ENCODE measurements around the gene ELK3.

The ELK3 gene

DNA sequence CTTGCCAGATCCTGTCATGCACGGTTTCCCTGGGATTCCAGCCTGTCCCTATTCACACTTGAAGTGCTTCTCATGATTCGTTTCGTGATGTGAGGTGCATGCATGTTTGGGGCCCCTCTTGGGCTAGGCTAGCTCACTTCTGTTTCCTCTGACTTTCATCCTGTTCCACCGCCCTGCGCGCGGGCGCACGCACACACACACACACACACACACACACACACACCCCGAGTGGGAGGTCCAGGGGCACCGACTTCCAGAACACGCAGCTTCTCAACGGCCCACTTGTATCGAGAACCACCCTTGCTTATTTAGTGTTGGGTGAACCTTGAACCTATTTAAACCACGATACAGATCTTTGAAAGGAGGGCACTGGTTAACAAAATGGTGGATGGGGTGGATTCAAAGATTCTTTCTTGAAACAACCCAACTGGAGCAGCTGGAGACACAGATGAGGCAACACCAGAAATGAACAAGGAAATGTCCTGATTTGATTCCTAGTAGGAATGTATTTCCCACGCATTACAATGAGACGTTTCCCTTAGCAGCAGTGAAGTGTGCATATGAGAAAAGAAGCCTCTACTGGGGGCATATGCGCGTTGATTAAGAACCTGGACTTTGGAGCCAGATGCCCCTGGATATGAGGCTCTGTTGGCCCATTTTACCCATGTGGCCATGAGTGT, 16.3 kb downstream of the ELK3 start:
- peaks cover under 1 to 55% (median 9%) of the 10 kb centered on the region in 11 experiments; a peak in 19 of 22 replicates for H4K20me1 ChIP-seq
- H3K9ac ChIP-seq = peak overlapping the region; percentile 18 to 83 (median 72); a peak in 20 of 22 replicates
- peak overlapping the region; percentile 81 to 96 (median 90) for H3K4me2 ChIP-seq
- peaks cover 85 to 100% (median 99%) of the 10 kb centered on the region in 10 experiments for H3K4me1 ChIP-seq
- H3K27ac ChIP-seq = peak overlapping the region in 10 of 11 experiments; percentile 42 to 95 (median 89); a peak in 19 of 22 replicates
- H3K4me3 ChIP-seq = peak overlapping the region in 9 of 10 experiments; percentile 3 to 49 (median 33); a peak in 12 of 20 replicates
- peaks cover under 1 to 13% (median 8%) of the 10 kb centered on the region in 11 experiments; a peak in 15 of 22 replicates for H3K9me3 ChIP-seq (replicated peaks in 1 of 11)
- peaks cover 0 to 62% (median 18%) of the 10 kb centered on the region in 11 experiments; a peak in 15 of 22 replicates for H3K36me3 ChIP-seq
- no peaks in the 10 kb centered on the region for H3K27me3 ChIP-seq
- no peak for TF ChIP-seq Cebpa-rat (IDR thresholded peaks at IDR 0.05)

- Histone ChIP-seq H3K27me3 (no peaks in the 10 kb centered on the region), H3K4me1 (peaks cover 84 to 100% (median 95%) of the 10 kb centered on the region in 10 experiments), H3K9ac (peak overlapping the region in 9 of 11 experiments; percentile 37 to 83 (median 63); a peak in 17 of 22 replicates), H3K36me3 (peaks cover 0 to 62% (median 21%) of the 10 kb centered on the region in 11 experiments; a peak in 19 of 22 replicates), H3K27ac (peak overlapping the region in 10 of 11 experiments; percentile 16 to 95 (median 89); a peak in 19 of 22 replicates), H4K20me1 (peaks cover 14 to 68% (median 19%) of the 10 kb centered on the region in 11 experiments; a peak in 21 of 22 replicates), H3K9me3 (replicated peaks in 1 of 11) (peaks cover 0 to 5% (median 0%) of the 10 kb centered on the region in 11 experiments; a peak in 1 of 22 replicates), H3K4me3 (peak overlapping the region in 8 of 10 experiments; percentile 3 to 47 (median 34); a peak in 14 of 20 replicates), H3K4me2 (peak overlapping the region; percentile 81 to 96 (median 90))
- TF ChIP-seq Cebpa-rat (IDR thresholded peaks at IDR 0.05) = no peak
Measured at GRCh38 chr12:96211988-96212387, 17.8 kb downstream of the ELK3 start.

GRCh38 chr12:96212456-96213375, 18.5 kb downstream of the ELK3 start:
- no peak for TF ChIP-seq Cebpa-rat (IDR thresholded peaks at IDR 0.05)
- Histone ChIP-seq H3K27me3 (no peaks in the 10 kb centered on the region), H3K9me3 (replicated peaks in 1 of 11) (no peaks in the 10 kb centered on the region), H3K4me2 (peak overlapping the region; percentile 81 to 96 (median 90)), H3K4me1 (peaks cover 84 to 93% (median 87%) of the 10 kb centered on the region in 10 experiments), H3K4me3 (peak overlapping the region in 8 of 10 experiments; percentile 3 to 47 (median 34); a peak in 14 of 20 replicates), H4K20me1 (peaks cover 14 to 64% (median 24%) of the 10 kb centered on the region in 11 experiments; a peak in 21 of 22 replicates), H3K36me3 (peaks cover 0 to 62% (median 29%) of the 10 kb centered on the region in 11 experiments; a peak in 19 of 22 replicates), H3K27ac (peak overlapping the region in 9 of 11 experiments; percentile 60 to 95 (median 90); a peak in 18 of 22 replicates), H3K9ac (peak overlapping the region in 9 of 11 experiments; percentile 37 to 83 (median 63); a peak in 17 of 22 replicates)

DNA sequence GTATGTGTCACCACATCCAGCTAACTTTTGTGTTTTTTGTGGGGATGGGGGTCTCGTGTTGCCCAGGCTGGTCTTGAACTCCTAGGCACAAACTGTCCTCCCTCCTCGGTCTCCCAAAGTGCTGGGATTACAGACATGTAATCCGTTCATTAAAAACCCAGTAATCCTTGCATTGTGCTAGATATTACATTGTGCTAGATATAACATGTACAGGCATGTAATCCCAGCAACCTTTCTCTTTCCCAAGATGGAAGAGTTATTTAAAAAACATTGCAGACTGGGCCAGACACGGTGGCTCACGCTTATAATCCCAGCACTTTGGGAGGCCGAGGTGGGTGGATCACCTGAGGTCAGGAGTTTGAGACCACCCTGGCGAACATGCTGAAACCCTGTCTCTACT, 19.7 kb downstream of the ELK3 start:
- H3K4me3 ChIP-seq = peak overlapping the region in 7 of 10 experiments; percentile 7 to 45 (median 19); a peak in 6 of 20 replicates
- H3K4me1 ChIP-seq = peaks cover 73 to 83% (median 77%) of the 10 kb centered on the region in 10 experiments
- H3K27me3 ChIP-seq = no peaks in the 10 kb centered on the region
- no peaks in the 10 kb centered on the region for H3K9me3 ChIP-seq (replicated peaks in 1 of 11)
- peak overlapping the region in 9 of 11 experiments; percentile 14 to 83 (median 63); a peak in 16 of 22 replicates for H3K9ac ChIP-seq
- H4K20me1 ChIP-seq = peaks cover 12 to 52% (median 36%) of the 10 kb centered on the region in 11 experiments; a peak in 21 of 22 replicates
- H3K4me2 ChIP-seq = peak overlapping the region; percentile 81 to 96 (median 90)
- H3K27ac ChIP-seq = peak overlapping the region in 9 of 11 experiments; percentile 0 to 95 (median 90); a peak in 17 of 22 replicates
- no peak for TF ChIP-seq Cebpa-rat (IDR thresholded peaks at IDR 0.05)
- H3K36me3 ChIP-seq = peaks cover 0 to 73% (median 35%) of the 10 kb centered on the region in 11 experiments; a peak in 19 of 22 replicates

GRCh38 chr12:96215919-96216273, 21.7 kb downstream of the ELK3 start:
- H3K4me3 ChIP-seq = no peak overlapping the region
- peak overlapping the region in 9 of 11 experiments; percentile 2 to 63 (median 42); a peak in 15 of 22 replicates for H3K9ac ChIP-seq
- peaks cover 9 to 82% (median 52%) of the 10 kb centered on the region in 11 experiments; a peak in 21 of 22 replicates for H3K36me3 ChIP-seq
- H4K20me1 ChIP-seq = peaks cover 13 to 57% (median 48%) of the 10 kb centered on the region in 11 experiments; a peak in 21 of 22 replicates
- H3K27ac ChIP-seq = peak overlapping the region in 7 of 11 experiments; percentile 21 to 94 (median 30); a peak in 10 of 22 replicates
- no peaks in the 10 kb centered on the region for H3K27me3 ChIP-seq
- no peak for TF ChIP-seq Cebpa-rat (IDR thresholded peaks at IDR 0.05)
- H3K4me1 ChIP-seq = peaks cover 55 to 71% (median 63%) of the 10 kb centered on the region in 10 experiments
- H3K9me3 ChIP-seq (replicated peaks in 1 of 11) = no peaks in the 10 kb centered on the region
- H3K4me2 ChIP-seq = peak overlapping the region; percentile 69 to 96 (median 83); a peak in 21 of 22 replicates

- Histone ChIP-seq H3K27me3 (no peaks in the 10 kb centered on the region), H3K4me2 (no peak overlapping the region; a peak in 2 of 22 replicates), H3K36me3 (peaks cover 19 to 92% (median 78%) of the 10 kb centered on the region in 11 experiments; a peak in 21 of 22 replicates), H3K4me3 (no peak overlapping the region), H3K9me3 (replicated peaks in 1 of 11) (no peaks in the 10 kb centered on the region), H4K20me1 (peaks cover 37 to 89% (median 79%) of the 10 kb centered on the region in 11 experiments; a peak in 21 of 22 replicates), H3K9ac (no peak overlapping the region), H3K4me1 (peaks cover 44 to 66% (median 52%) of the 10 kb centered on the region in 10 experiments), H3K27ac (peak overlapping the region in 3 of 11 experiments; percentile 1 to 28 (median 10); a peak in 1 of 22 replicates)
- no peak for TF ChIP-seq Cebpa-rat (IDR thresholded peaks at IDR 0.05)
Measured at GRCh38 chr12:96218989-96219678, 25.0 kb downstream of the ELK3 start.

- H3K36me3 ChIP-seq = peaks cover 19 to 94% (median 81%) of the 10 kb centered on the region in 11 experiments
- H3K4me2 ChIP-seq = no peak overlapping the region; a peak in 2 of 22 replicates
- no peak for TF ChIP-seq Cebpa-rat (IDR thresholded peaks at IDR 0.05)
- H3K9me3 ChIP-seq (replicated peaks in 1 of 11) = no peaks in the 10 kb centered on the region
- H3K4me3 ChIP-seq = no peak overlapping the region
- H3K27ac ChIP-seq = peak overlapping the region in 3 of 11 experiments; percentile 1 to 28 (median 10); a peak in 1 of 22 replicates
- H3K27me3 ChIP-seq = no peaks in the 10 kb centered on the region
- no peak overlapping the region for H3K9ac ChIP-seq
- H3K4me1 ChIP-seq = peaks cover 38 to 63% (median 51%) of the 10 kb centered on the region in 10 experiments
- peaks cover 37 to 95% (median 85%) of the 10 kb centered on the region in 11 experiments; a peak in 21 of 22 replicates for H4K20me1 ChIP-seq
Measured at GRCh38 chr12:96219700-96220206, 25.6 kb downstream of the ELK3 start.

All from BLaER1 treated with 17β-estradiol and CSF1 and Interleukin-3, amounts not matched to agents 10 nM and 100 nM (cell line).